PC-9 (cell line): ENCODE measurements around the gene ELMO1. TPM values are rescaled to one million over a fixed set of nuclear protein-coding genes. Genes with fewer than 3 reads are reported as not detected.

Experiments
- BruUV-seq: library from RNA; stranded (reverse); fragments of 400-500 nt; replicated peaks from 2 replicates; lab custom pipeline; 2021; lab: Mats Ljungman, UMichigan
- CTCF ChIA-PET: fragments of 300-600 bp; sonication (Branson Sonifier 250); formaldehyde crosslinking; loops from one replicate; lab custom pipeline; 2022; ENCODE audit warnings: antibody characterized with exemption; lab: Charles Lee
- POLR2A ChIA-PET: fragments of 300-600 bp; sonication (Branson Sonifier 250); formaldehyde crosslinking; loops from one replicate; lab custom pipeline; 2022; ENCODE audit warnings: antibody characterized with exemption; ENCODE audit not compliant: unreplicated experiment; lab: Charles Lee
- DNase-seq, 2 experiments: peaks; one replicate each; pipeline versions ENCODE4 v3.0.0 to v3.0.0-alpha.2; 2015 to 2022; ENCODE audit warnings: mixed read lengths in 1 of 2
- H2AFZ ChIP-seq: fragments of 200-600 bp; sonication (generic); 2 replicates; pipeline ENCODE4 v1.8.1; 2017; ENCODE audit warnings: antibody characterized with exemption
- H3F3A ChIP-seq: fragments of 200-600 bp; sonication (generic); 2 replicates; pipeline ENCODE4 v1.8.1; 2017; ENCODE audit warnings: antibody characterized with exemption, mild to moderate bottlenecking, low read depth; ENCODE audit not compliant: insufficient read depth
- H3K27ac ChIP-seq: fragments of 200-600 bp; sonication (generic); 2 replicates; pipeline ENCODE4 v1.6.1; 2016; ENCODE audit warnings: mixed run types
- H3K27me3 ChIP-seq: fragments of 200-600 bp; sonication (generic); 2 replicates; pipeline ENCODE4 v1.6.1; 2016; ENCODE audit warnings: low read depth, mixed run types; ENCODE audit not compliant: insufficient read depth
- H3K36me3 ChIP-seq: fragments of 200-600 bp; sonication (generic); 2 replicates; pipeline ENCODE4 v1.6.1; 2016; ENCODE audit warnings: low read depth, mixed run types
- H3K4me1 ChIP-seq: fragments of 200-600 bp; sonication (generic); replicated peaks from 2 replicates; pipeline ENCODE4 v1.6.1; 2016; ENCODE audit warnings: mixed run types; ENCODE audit not compliant: insufficient read depth
- H3K4me2 ChIP-seq: fragments of 200-600 bp; sonication (generic); 2 replicates; pipeline ENCODE4 v1.6.1; 2017; ENCODE audit warnings: mixed run types
- H3K4me3 ChIP-seq: fragments of 200-600 bp; sonication (generic); 2 replicates; pipeline ENCODE4 v1.6.1; 2016; ENCODE audit warnings: mixed run types
- H3K79me2 ChIP-seq: fragments of 200-600 bp; sonication (generic); 2 replicates; pipeline ENCODE4 v1.6.1; 2017; ENCODE audit warnings: low read depth, mixed run types
- H3K9me2 ChIP-seq: fragments of 200-600 bp; sonication (generic); 2 replicates; pipeline ENCODE4 v1.8.1; 2017; ENCODE audit warnings: mild to moderate bottlenecking; ENCODE audit not compliant: insufficient read depth
- H3K9me3 ChIP-seq: fragments of 200-600 bp; sonication (generic); 2 replicates; pipeline ENCODE4 v1.8.1; 2016; ENCODE audit warnings: low read depth; ENCODE audit not compliant: insufficient read depth
- H4K20me1 ChIP-seq: fragments of 200-600 bp; sonication (generic); 2 replicates; pipeline ENCODE4 v1.8.1; 2017; ENCODE audit not compliant: insufficient read depth
- EZH2 ChIP-seq: fragments of 200-600 bp; sonication (generic); IDR thresholded peaks from 2 replicates; pipeline ENCODE4 v1.8.0; 2017; ENCODE audit warnings: antibody characterized with exemption, low read depth
- intact Hi-C: fragments of 100-400 bp; cut with micrococcal nuclease; formaldehyde crosslinking; loops from one replicate; pipeline ENCODE4 v1.10.0; 2022; ENCODE audit not compliant: unreplicated experiment
- total RNA-seq: library from RNA; stranded (reverse); gene quantifications from 2 replicates; pipeline ENCODE4 v1.2.3, GENCODE V29; 2021
- TF ChIP-seq, protein P1 (sequence below): fragments of 200-600 bp; sonication (generic); conservative IDR thresholded peaks from 2 replicates; pipeline ENCODE4 v1.6.1; 2017; ENCODE audit warnings: mixed run types, antibody characterized with exemption, mild to moderate bottlenecking, moderate library complexity

Gene ELMO1
- total RNA-seq, 1 experiment from 2014 or later: 4.8 TPM

- no peak for TF ChIP-seq EZH2
- TF ChIP-seq, protein P1, sequence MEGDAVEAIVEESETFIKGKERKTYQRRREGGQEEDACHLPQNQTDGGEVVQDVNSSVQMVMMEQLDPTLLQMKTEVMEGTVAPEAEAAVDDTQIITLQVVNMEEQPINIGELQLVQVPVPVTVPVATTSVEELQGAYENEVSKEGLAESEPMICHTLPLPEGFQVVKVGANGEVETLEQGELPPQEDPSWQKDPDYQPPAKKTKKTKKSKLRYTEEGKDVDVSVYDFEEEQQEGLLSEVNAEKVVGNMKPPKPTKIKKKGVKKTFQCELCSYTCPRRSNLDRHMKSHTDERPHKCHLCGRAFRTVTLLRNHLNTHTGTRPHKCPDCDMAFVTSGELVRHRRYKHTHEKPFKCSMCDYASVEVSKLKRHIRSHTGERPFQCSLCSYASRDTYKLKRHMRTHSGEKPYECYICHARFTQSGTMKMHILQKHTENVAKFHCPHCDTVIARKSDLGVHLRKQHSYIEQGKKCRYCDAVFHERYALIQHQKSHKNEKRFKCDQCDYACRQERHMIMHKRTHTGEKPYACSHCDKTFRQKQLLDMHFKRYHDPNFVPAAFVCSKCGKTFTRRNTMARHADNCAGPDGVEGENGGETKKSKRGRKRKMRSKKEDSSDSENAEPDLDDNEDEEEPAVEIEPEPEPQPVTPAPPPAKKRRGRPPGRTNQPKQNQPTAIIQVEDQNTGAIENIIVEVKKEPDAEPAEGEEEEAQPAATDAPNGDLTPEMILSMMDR: no peak
- DNase-seq: no peak
- Histone ChIP-seq H3K36me3 (no peaks in the 10 kb centered on the region), H3K4me3 (no peak overlapping the region), H3K9me3 (no peaks in the 10 kb centered on the region), H3K4me1 (no peaks in the 10 kb centered on the region), H3F3A (no peaks in the 10 kb centered on the region), H3K27ac (no peak overlapping the region), H3K79me2 (no peaks in the 10 kb centered on the region), H2AFZ (no peak overlapping the region), H3K27me3 (peaks cover 26% of the 10 kb centered on the region), H4K20me1 (no peaks in the 10 kb centered on the region), H3K9me2 (no peaks in the 10 kb centered on the region), H3K4me2 (no peak overlapping the region)
- ChIA-PET CTCF (no interaction called here), POLR2A (no interaction called here)
- no TSS peak for BruUV-seq
- intact Hi-C loops: no loop called here
Observed at GRCh38 chr7:37362802-37363201, 85.9 kb downstream of the ELMO1 start.

- POLR2A ChIA-PET: no interaction called here
- Histone ChIP-seq H3K4me3 (no peak overlapping the region), H3K27me3 (peaks cover 10% of the 10 kb centered on the region), H2AFZ (no peak overlapping the region), H3F3A (no peaks in the 10 kb centered on the region), H3K9me2 (no peaks in the 10 kb centered on the region), H3K4me2 (no peak overlapping the region), H4K20me1 (no peaks in the 10 kb centered on the region), H3K79me2 (no peaks in the 10 kb centered on the region), H3K27ac (no peak overlapping the region), H3K9me3 (no peaks in the 10 kb centered on the region), H3K36me3 (no peaks in the 10 kb centered on the region), H3K4me1 (no peaks in the 10 kb centered on the region)
- no TSS peak for BruUV-seq
- CTCF ChIA-PET: no interaction called here
- intact Hi-C loops: no loop called here
- no peak for TF ChIP-seq EZH2
- TF ChIP-seq, protein P1: no peak
- DNase-seq: no peak
Observed at GRCh38 chr7:37360484-37360883, 88.2 kb downstream of the ELMO1 start.

DNA sequence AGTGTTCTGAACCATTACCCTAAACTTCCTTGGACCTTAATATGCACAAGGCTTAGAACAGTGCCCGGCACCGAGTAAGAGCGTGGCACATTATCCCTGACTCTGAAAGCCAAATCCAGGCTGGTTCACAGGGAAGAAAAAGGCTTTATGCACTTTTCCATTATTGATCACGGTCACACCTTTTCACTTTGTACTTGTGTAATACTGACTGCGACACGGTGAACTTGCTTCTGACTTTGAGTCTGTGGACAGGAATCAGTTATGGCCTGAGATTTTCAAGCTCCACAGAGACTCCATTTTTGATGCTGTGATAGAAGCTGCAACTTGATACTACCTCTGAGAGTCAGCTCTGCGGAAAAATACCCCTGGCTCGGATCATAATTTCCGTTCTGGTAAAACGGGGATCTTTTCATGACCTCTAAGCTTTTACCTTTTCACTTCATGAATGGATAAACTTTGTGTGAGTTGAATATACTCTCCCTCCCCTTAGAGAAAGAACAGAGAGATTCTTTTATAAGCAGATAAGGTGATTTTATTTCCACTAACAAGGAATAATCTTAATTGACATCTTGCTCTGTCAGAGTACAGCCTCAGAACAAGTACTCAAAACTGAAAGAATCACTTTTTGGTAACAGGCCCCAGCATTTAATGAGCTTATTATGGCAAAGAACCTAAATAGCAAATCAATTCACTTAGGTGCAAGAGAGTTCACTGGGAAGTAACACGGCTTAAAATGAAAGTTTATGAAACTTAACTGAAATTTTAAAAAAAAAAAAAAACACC, 88.8 kb downstream of the ELMO1 start:
- Histone ChIP-seq H3F3A (no peaks in the 10 kb centered on the region), H3K36me3 (no peaks in the 10 kb centered on the region), H3K27me3 (peaks cover 10% of the 10 kb centered on the region), H2AFZ (peak overlapping the region; percentile 37; the same call in 1 of the 2 replicates), H3K9me2 (no peaks in the 10 kb centered on the region), H3K9me3 (no peaks in the 10 kb centered on the region), H3K27ac (no peak overlapping the region), H4K20me1 (no peaks in the 10 kb centered on the region), H3K4me2 (no peak overlapping the region), H3K4me3 (no peak overlapping the region), H3K79me2 (no peaks in the 10 kb centered on the region), H3K4me1 (no peaks in the 10 kb centered on the region)
- CTCF ChIA-PET: no interaction called here
- POLR2A ChIA-PET: no interaction called here
- TF ChIP-seq, protein P1: no peak
- no peak for TF ChIP-seq EZH2
- intact Hi-C loops: no loop called here
- no peak for DNase-seq
- BruUV-seq: no TSS peak
